Colonic mucosa (tissue), 4 donors: Measurements from ENCODE around the gene MRPL36. TPM values are rescaled to one million over a fixed set of nuclear protein-coding genes. Genes with fewer than 3 reads are reported as not detected.
A peak's percentile ranks its signal among the peaks of the same experiment; 100 is the strongest.

ENCODE experiments used
- DNase-seq: peaks from one replicate; pipeline ENCODE4 v3.0.0-alpha.2; 2020
- H3K27ac ChIP-seq: fragments of 200-600 bp; one replicate; pipeline ENCODE4 v1.8.0; 2021
- H3K27me3 ChIP-seq: fragments of 200-600 bp; one replicate; pipeline ENCODE4 v1.8.0; 2021
- H3K36me3 ChIP-seq: fragments of 200-600 bp; one replicate; pipeline ENCODE4 v1.8.0; 2021
- H3K4me1 ChIP-seq: fragments of 200-600 bp; one replicate; pipeline ENCODE4 v1.8.0; 2021; ENCODE audit warnings: mild to moderate bottlenecking
- H3K4me3 ChIP-seq: fragments of 200-600 bp; one replicate; pipeline ENCODE4 v1.8.0; 2021
- H3K9ac ChIP-seq, 2 donors: one replicate each; pipeline ENCODE4 v1.7.0; 2013; ENCODE audit warnings: control low read depth in 2 of 2, low read depth in 2 of 2, low read length in 2 of 2
- H3K9me3 ChIP-seq: fragments of 200-600 bp; one replicate; pipeline ENCODE4 v1.8.0; 2021
- CTCF ChIP-seq: fragments of 200-600 bp; IDR thresholded peaks from one replicate; pipeline ENCODE4 v1.8.0; 2022; ENCODE audit warnings: antibody characterized with exemption, mild to moderate bottlenecking
- intact Hi-C: fragments of 100-400 bp; cut with DNase I; formaldehyde crosslinking; loops from one replicate; pipeline ENCODE4 v1.14.1; 2022
- total RNA-seq, 2 donors: library from RNA; stranded (reverse); fragmentation: NEBNext Ultra II Directional in 1 of 2; extraction: Animal tissue kit (Norgen Biotek cat#: 25700) in 1 of 2; gene quantifications; one replicate each; pipeline ENCODE4 v1.2.1, GENCODE V29; 2021
- donor health status: healthy.
- donor health status: DM: no; HTN: no; CAD: no.
- donor health status: DM: no; HTN: no; CAD: no.

Gene MRPL36
- total RNA-seq, 2 donors from 2014 or later: 33.0 to 56.3 TPM

- Histone ChIP-seq H3K4me3 (no peak overlapping the region), H3K27me3 (no peaks in the 10 kb centered on the region), H3K9ac (no peak overlapping the region), H3K36me3 (no peaks in the 10 kb centered on the region), H3K4me1 (no peaks in the 10 kb centered on the region), H3K27ac (no peak overlapping the region), H3K9me3 (no peaks in the 10 kb centered on the region)
- no peak for TF ChIP-seq CTCF
- intact Hi-C loops: loop anchor here (10.0 kb wide), 1 partner anchor 250 kb away; no protein-coding TSS in a partner anchor
- no peak for DNase-seq
Measured at GRCh38 chr5:1764606-1764960, 35.1 kb downstream of the MRPL36 start.

- Histone ChIP-seq H3K4me1 (no peaks in the 10 kb centered on the region), H3K36me3 (no peaks in the 10 kb centered on the region), H3K9me3 (no peaks in the 10 kb centered on the region), H3K27me3 (no peaks in the 10 kb centered on the region), H3K27ac (no peak overlapping the region), H3K4me3 (no peak overlapping the region), H3K9ac (no peak overlapping the region)
- no peak for TF ChIP-seq CTCF
- intact Hi-C loops: loop anchor here (10.0 kb wide), 1 partner anchor 251 kb away; no protein-coding TSS in a partner anchor
- DNase-seq: no peak
Measured at GRCh38 chr5:1763960-1764605, 35.6 kb downstream of the MRPL36 start.

GRCh38 chr5:1763548-1763911 is 36.1 kb downstream of the MRPL36 start:
- Histone ChIP-seq H3K4me1 (no peaks in the 10 kb centered on the region), H3K27me3 (no peaks in the 10 kb centered on the region), H3K4me3 (no peak overlapping the region), H3K27ac (no peak overlapping the region), H3K9me3 (no peaks in the 10 kb centered on the region), H3K36me3 (no peaks in the 10 kb centered on the region), H3K9ac (no peak overlapping the region)
- DNase-seq: no peak
- intact Hi-C loops: loop anchor here (10.0 kb wide), 1 partner anchor 251 kb away; no protein-coding TSS in a partner anchor
- TF ChIP-seq CTCF: peak; percentile 39

GRCh38 chr5:1762883-1763547 is 36.6 kb downstream of the MRPL36 start:
- no peaks in the 10 kb centered on the region for H3K27me3 ChIP-seq
- no peak for DNase-seq
- H3K9ac ChIP-seq: no peak overlapping the region
- intact Hi-C loops: loop anchor here (10.0 kb wide), 1 partner anchor 252 kb away; no protein-coding TSS in a partner anchor
- no peaks in the 10 kb centered on the region for H3K4me1 ChIP-seq
- no peak overlapping the region for H3K4me3 ChIP-seq
- H3K9me3 ChIP-seq: no peaks in the 10 kb centered on the region
- no peaks in the 10 kb centered on the region for H3K36me3 ChIP-seq
- no peak overlapping the region for H3K27ac ChIP-seq
- no peak for TF ChIP-seq CTCF

- H3K27me3 ChIP-seq: no peaks in the 10 kb centered on the region
- no peak for DNase-seq
- H3K27ac ChIP-seq: no peak overlapping the region
- intact Hi-C loops: loop anchor here (10.0 kb wide), 1 partner anchor 252 kb away; no protein-coding TSS in a partner anchor
- no peak overlapping the region for H3K9ac ChIP-seq
- no peaks in the 10 kb centered on the region for H3K4me1 ChIP-seq
- H3K4me3 ChIP-seq: no peak overlapping the region
- TF ChIP-seq CTCF: no peak
- no peaks in the 10 kb centered on the region for H3K36me3 ChIP-seq
- no peaks in the 10 kb centered on the region for H3K9me3 ChIP-seq
Measured at GRCh38 chr5:1762121-1762882, 37.3 kb downstream of the MRPL36 start.
